AG04450 (cell line): ENCODE data around the gene UVSSA. TPM values are rescaled to one million over a fixed set of nuclear protein-coding genes. Genes with fewer than 3 reads are reported as not detected.

ENCODE experiments used
- CTCF ChIA-PET: fragments of 300-600, 350-600 bp; formaldehyde crosslinking; extraction: SDS; loops from one replicate; lab custom pipeline; 2022; ENCODE audit warnings: antibody characterized with exemption, inconsistent platforms; lab: Charles Lee
- POLR2A ChIA-PET: fragments of 350-600 bp; formaldehyde crosslinking; extraction: SDS; loops from one replicate; lab custom pipeline; 2021; ENCODE audit warnings: antibody characterized with exemption, inconsistent platforms; lab: Yijun Ruan, JAX
- DNase-seq: peaks from one replicate; pipeline ENCODE4 v3.0.0-alpha.2; 2011; ENCODE audit warnings: low read depth, low spot score
- H3K27ac ChIP-seq: one replicate; pipeline ENCODE4 v1.5.1; 2012; ENCODE audit warnings: low read depth, low read length, control low read depth
- H3K27me3 ChIP-seq: one replicate; pipeline ENCODE4 v1.6.0; 2012; ENCODE audit warnings: low read length; ENCODE audit not compliant: control insufficient read depth, insufficient read depth
- H3K4me3 ChIP-seq: 2 replicates; pipeline ENCODE4 v1.5.1; 2011; ENCODE audit warnings: mild to moderate bottlenecking, low read depth, low read length, control low read depth
- H3K9me3 ChIP-seq: 2 replicates; pipeline ENCODE4 v1.5.1; 2012; ENCODE audit warnings: low read length; ENCODE audit not compliant: control insufficient read depth, insufficient read depth
- polyA plus RNA-seq: library from polyadenylated mRNA; depleted of rRNA; stranded (reverse); fragments of >200 nt; gene quantifications from 2 replicates; pipeline ENCODE4 v1.2.3, GENCODE V29; 2011
- TF ChIP-seq, protein P1 (sequence below): IDR thresholded peaks from 2 replicates; pipeline ENCODE4 v1.5.1; 2011; ENCODE audit warnings: low read depth, low read length, control low read depth, inconsistent platforms

UVSSA gene
- polyA plus RNA-seq, 1 experiment: 4.9 TPM

- no peak for DNase-seq
- TF ChIP-seq, protein P1, sequence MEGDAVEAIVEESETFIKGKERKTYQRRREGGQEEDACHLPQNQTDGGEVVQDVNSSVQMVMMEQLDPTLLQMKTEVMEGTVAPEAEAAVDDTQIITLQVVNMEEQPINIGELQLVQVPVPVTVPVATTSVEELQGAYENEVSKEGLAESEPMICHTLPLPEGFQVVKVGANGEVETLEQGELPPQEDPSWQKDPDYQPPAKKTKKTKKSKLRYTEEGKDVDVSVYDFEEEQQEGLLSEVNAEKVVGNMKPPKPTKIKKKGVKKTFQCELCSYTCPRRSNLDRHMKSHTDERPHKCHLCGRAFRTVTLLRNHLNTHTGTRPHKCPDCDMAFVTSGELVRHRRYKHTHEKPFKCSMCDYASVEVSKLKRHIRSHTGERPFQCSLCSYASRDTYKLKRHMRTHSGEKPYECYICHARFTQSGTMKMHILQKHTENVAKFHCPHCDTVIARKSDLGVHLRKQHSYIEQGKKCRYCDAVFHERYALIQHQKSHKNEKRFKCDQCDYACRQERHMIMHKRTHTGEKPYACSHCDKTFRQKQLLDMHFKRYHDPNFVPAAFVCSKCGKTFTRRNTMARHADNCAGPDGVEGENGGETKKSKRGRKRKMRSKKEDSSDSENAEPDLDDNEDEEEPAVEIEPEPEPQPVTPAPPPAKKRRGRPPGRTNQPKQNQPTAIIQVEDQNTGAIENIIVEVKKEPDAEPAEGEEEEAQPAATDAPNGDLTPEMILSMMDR: no peak
- H3K4me3 ChIP-seq: no peak overlapping the region
- peaks cover 54% of the 10 kb centered on the region for H3K9me3 ChIP-seq
- ChIA-PET CTCF (no interaction called here), POLR2A (no interaction called here)
- no peaks in the 10 kb centered on the region for H3K27me3 ChIP-seq
- no peak overlapping the region for H3K27ac ChIP-seq
Observed at GRCh38 chr4:1395941-1396805, 49.2 kb downstream of the UVSSA start.

DNA sequence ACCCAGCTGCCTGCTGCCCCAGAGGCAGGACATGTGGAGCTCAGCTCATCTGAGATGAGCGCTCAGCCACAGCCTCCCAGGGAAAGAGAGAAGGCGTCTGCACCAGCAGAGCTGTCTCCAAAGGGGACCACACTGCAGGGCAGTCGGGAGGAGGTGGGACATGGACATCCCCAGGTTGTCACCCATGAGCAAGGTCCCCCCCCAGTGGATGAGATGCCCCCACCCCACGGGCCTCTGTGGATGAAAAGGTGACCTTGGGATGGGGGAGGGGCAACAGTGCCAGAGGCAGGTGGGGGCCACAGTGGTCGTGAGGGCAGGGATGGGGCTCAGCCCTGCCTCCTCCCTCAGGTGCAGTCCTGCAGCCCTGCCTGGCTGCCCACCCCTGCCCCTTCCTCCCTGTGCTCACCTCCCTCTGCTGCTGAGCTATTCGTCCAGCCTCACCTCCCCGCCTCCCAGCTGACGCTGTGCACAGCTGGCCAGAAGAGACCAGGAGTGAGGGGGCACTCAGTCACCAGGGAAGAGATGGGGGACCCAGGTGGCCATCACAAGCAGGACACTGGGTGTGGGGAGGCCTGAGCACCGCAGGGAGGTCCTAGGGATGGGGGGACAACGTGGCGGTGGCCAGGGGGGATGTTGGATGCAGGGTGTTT lies 49.9 kb downstream of the UVSSA start:
- TF ChIP-seq, protein P1: no peak
- POLR2A ChIA-PET: no interaction called here
- no peak for DNase-seq
- Histone ChIP-seq H3K27me3 (peaks cover 7% of the 10 kb centered on the region), H3K4me3 (no peak overlapping the region), H3K9me3 (peaks cover 54% of the 10 kb centered on the region), H3K27ac (no peak overlapping the region)
- CTCF ChIA-PET: no interaction called here

GRCh38 chr4:1398681-1399507 lies 51.9 kb downstream of the UVSSA start:
- peaks cover 20% of the 10 kb centered on the region for H3K27me3 ChIP-seq
- H3K4me3 ChIP-seq: no peak overlapping the region
- DNase-seq: no peak
- ChIA-PET CTCF (interaction anchor here (0.6 kb wide), 1 partner anchor 117 kb away, joined by 9 read pairs; no protein-coding TSS in a partner anchor), POLR2A (no interaction called here)
- TF ChIP-seq, protein P1: no peak
- peaks cover 51% of the 10 kb centered on the region for H3K9me3 ChIP-seq
- H3K27ac ChIP-seq: no peak overlapping the region

DNA sequence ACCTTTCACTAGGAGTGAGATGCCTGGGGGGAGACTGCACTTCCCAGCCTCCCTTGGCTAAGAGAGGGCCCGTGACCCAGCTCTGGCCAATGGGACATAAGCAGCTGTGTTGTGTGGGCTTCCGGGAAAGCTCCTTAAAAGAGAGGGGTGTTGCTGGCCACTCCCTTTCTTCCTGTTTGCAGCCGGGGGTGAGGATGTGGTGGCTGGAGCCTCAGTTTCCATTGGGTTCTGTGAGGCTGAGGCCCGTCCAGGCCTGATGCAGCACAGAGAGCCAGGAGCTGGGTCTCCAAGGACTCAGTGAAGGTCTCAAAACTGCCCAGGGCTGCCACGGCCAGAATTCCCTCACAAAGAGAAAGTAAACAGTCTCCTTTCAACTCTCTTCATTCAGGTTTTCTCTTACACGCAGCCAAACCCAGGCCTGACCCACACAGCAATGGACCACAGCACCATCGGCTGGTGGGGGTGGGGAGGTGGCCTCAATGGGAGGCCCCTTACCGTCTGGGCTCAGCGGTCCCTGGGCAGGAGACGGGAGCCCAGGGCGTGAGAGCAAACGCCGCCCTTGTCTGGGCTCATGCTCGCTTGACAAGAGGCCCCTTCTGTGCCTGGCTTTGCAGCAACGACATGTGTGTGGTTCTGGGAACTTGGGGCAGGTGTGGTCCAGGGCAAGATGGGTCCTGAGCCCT lies 52.6 kb downstream of the UVSSA start:
- CTCF ChIA-PET: interaction anchor here (0.6 kb wide), 1 partner anchor 116 kb away, joined by 9 read pairs; no protein-coding TSS in a partner anchor
- POLR2A ChIA-PET: no interaction called here

More for the DNA sequence above, 52.6 kb downstream of the UVSSA start:
- Histone ChIP-seq H3K27me3 (peaks cover 27% of the 10 kb centered on the region), H3K4me3 (no peak overlapping the region), H3K27ac (no peak overlapping the region), H3K9me3 (peaks cover 46% of the 10 kb centered on the region)
- no peak for DNase-seq
- TF ChIP-seq, protein P1: no peak
